Stimulated activated CD4-positive, alpha-beta T cell treated with anti-CD3 and anti-CD28 coated beads, Interleukin-12 subunit alpha, Interleukin-12 subunit beta, amount 100 ng/mL, for 4 hours (primary cell): ENCODE measurements around the gene STAM.
A peak's percentile ranks its signal among the peaks of the same experiment; 100 is the strongest.

Experiments used
- DNase-seq: peaks from one replicate; pipeline ENCODE4 v3.0.0-alpha.2; 2020

The STAM gene

GRCh38 chr10:17733620-17734019 is 89.7 kb downstream of the STAM start:
- no peak for DNase-seq

GRCh38 chr10:17734432-17735080 is 90.6 kb downstream of the STAM start:
- no peak for DNase-seq

DNA sequence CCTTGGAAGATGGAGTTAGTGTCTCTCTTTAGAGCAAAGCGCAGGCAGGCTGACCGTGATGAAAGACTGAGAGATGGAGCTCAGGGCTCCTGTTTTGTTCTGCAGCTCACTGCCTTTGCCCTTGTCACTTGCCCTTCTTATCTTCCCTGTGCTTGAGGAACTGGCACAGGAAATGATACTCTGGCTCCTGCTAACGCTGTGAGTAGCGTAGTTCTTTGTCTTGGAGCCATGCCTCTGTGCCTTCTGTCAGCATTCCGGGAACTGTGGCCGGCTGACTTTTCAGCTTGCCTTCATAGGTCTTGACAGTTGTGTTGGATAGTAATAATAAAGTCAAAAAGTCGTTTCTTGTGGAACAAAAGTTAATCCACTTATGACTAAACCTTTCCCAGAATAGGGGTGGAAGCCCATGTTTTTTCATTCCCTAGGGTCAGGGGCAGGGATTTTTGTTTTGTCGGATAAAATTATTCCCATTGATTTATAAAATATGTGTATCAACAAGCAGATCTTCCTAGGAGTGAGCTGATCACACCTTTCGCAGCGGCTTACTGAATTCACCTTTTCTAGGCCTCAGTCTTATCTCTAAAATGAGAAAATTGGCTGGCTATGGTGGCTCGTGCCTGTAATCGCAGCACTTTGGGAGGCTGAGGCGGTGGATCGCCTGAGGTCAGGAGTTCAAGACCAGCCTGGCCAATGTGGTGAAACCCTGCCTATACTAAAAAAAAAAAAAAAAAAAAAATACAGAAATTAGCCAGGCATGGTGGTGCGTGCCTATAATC is 91.4 kb downstream of the STAM start:
- DNase-seq, result no peak

GRCh38 chr10:17736223-17736622 is 92.3 kb downstream of the STAM start:
- DNase-seq, result no peak

GRCh38 chr10:17737027-17737965 is 93.3 kb downstream of the STAM start:
- no peak for DNase-seq

DNA sequence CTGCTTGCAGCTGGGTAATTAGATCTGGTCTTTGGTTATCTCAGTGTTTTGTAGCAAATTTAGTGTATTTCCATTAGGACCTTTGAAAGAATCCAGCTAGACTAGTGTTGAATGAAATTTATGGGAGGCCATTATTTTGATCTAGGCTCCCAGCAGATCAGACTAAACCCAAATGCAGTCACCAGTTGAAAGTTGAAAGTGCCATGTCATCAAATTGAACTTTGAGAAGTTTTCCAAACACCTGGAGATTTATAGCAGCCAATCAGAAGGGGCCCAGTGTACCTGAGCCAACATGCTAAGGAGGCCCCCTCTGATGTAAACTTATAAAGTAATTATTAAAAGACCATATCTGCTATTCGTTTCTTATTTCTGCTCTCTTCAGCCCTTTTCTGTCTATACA is 96.7 kb downstream of the STAM start:
- DNase-seq, result no peak

GRCh38 chr10:17742918-17743317 is 99.0 kb downstream of the STAM start:
- DNase-seq, result peak; percentile 71

- DNase-seq, result no peak
Measured at GRCh38 chr10:17743437-17743836, 99.5 kb downstream of the STAM start.

GRCh38 chr10:17744341-17744861 is 100.5 kb downstream of the STAM start:
- DNase-seq, result no peak

DNA sequence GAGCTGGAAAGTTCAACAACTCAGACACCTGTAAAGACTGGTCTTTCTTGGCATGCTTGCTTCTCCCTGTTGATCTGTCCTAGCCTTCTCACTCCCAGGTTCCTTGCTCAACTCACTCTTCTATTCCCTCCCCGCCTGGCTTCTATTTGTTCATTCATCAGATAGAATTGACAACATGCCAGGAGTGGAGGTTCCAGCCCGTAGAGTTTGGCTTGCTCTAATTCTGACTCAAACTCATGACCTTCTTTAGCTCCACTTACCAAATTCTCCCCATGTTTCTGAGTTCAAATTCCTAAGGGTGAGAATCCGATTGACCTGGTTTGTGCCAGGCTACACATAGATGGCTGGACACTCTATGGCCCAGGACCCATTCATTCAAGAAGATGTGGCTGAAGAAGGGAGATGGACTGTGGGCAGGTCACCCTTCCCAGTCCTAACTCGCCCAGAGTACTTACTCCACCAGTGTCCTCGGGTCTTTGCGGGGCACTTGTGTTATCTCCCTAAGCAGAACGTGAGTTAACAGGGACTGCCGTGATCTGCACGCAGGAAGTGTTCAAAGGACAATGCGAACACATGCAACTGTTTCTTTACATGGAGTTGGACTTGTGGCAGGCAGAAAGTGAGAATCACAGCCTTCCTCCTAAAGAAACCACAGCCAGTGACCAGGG is 104.1 kb downstream of the STAM start:
- no peak for DNase-seq

- DNase-seq, result no peak
Measured at GRCh38 chr10:17749890-17750289, 105.9 kb downstream of the STAM start.

- DNase-seq, result no peak
Measured at GRCh38 chr10:17751781-17752445, 108.0 kb downstream of the STAM start, which contains the start of gene TMEM236. TSS of gene TMEM236 (plus strand) at chr10:17752201. CDS start at chr10:17752296, 95 bp downstream.

DNA sequence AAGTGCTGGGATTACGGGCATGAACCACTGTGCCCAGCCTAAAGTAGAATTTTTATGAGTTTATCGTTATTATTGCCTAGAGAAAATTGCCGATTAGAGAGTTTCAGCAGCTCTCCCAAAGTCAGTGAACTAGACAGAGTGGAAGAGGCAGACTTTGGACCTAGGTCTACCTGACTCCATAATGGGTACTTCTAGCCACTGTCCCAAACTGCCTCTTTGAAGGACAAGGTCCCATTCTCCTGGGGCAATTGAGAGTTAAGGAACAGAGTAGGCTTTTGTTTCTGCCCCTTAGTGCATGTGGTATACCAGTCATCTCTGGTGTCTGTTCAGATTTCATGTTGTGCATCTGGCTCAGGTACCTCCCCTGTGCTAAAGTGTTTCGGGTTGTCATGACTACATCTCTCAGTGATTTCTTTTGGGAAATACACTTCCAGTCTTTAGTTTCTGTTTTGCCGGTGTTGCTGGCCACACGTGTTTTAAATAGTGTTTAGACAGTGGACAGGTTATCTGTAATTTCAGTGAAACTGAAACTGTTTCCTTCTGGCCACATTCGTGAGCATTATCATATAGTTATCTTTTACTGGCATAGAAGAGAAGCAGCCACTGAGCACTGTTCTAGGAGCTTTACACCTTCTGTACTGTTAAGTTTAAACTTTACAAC is 112.7 kb downstream of the STAM start:
- DNase-seq, result no peak

GRCh38 chr10:17758200-17758599 is 114.2 kb downstream of the STAM start:
- no peak for DNase-seq

DNA sequence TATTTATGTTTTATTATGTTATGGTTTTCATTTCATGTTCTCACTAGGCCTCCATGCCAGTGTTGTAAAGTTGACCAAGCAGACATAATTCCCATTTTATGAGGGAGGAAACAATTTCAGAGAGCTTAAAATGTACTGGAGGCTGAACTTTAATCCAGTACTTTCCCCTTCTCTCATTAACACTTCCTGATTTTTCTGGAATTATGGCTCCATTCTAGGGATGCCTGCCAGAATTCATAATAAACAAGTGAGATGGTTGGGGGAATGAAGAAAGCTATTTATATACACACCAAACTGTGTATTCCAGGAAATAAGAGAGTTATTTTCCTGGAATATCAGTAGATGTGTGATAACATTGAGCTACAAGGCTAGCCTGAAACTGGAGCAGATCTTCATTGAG is 114.9 kb downstream of the STAM start:
- no peak for DNase-seq

- DNase-seq, result no peak
Measured at GRCh38 chr10:17764142-17764541, 120.2 kb downstream of the STAM start.

GRCh38 chr10:17765602-17766001 is 121.7 kb downstream of the STAM start:
- DNase-seq, result no peak
